Activated T-cell treated with anti-CD3 and anti-CD28 coated beads for 24 hours (primary cell): ENCODE results near the gene UNG.
"Not testable (repeated sequence)": the region's sequence is repeated elsewhere in the genome, so short reads cannot be mapped to it uniquely, and the experiment has no call there.

Experiments
- DNase-seq: peaks from one replicate; pipeline ENCODE4 v3.0.0-alpha.2; 2020; ENCODE audit warnings: low read depth

UNG gene

GRCh38 chr12:109121346-109121880 lies 24.0 kb downstream of the UNG start:
- DNase-seq: no peak

- no peak for DNase-seq
These were observed 27.7 kb downstream of the UNG start for GRCh38 chr12:109124878-109125648.

GRCh38 chr12:109125791-109126190 lies 28.4 kb downstream of the UNG start:
- no peak for DNase-seq

GRCh38 chr12:109126784-109127183 lies 29.4 kb downstream of the UNG start:
- DNase-seq: no peak

- no peak for DNase-seq
These were observed 30.3 kb downstream of the UNG start for GRCh38 chr12:109127533-109128242.

GRCh38 chr12:109130297-109131153 lies 33.1 kb downstream of the UNG start:
- DNase-seq: no peak

GRCh38 chr12:109131154-109132050 lies 34.0 kb downstream of the UNG start:
- no peak for DNase-seq

- DNase-seq: no peak
These were observed 37.0 kb downstream of the UNG start for GRCh38 chr12:109134186-109134917.

GRCh38 chr12:109137055-109137454 lies 39.7 kb downstream of the UNG start:
- no peak for DNase-seq

GRCh38 chr12:109139360-109139759 lies 42.0 kb downstream of the UNG start:
- DNase-seq: no peak

GRCh38 chr12:109139791-109140190 lies 42.4 kb downstream of the UNG start:
- DNase-seq: no peak

- no peak for DNase-seq
These were observed 43.2 kb downstream of the UNG start for GRCh38 chr12:109140560-109140959.

- no peak for DNase-seq
These were observed 46.8 kb downstream of the UNG start for GRCh38 chr12:109144224-109144623.

- DNase-seq: not testable (repeated sequence)
These were observed 49.7 kb downstream of the UNG start for GRCh38 chr12:109147126-109147525.

GRCh38 chr12:109147954-109148353 lies 50.6 kb downstream of the UNG start:
- no peak for DNase-seq

- no peak for DNase-seq
These were observed 52.8 kb downstream of the UNG start for GRCh38 chr12:109150124-109150640.

GRCh38 chr12:109151457-109151856 lies 54.1 kb downstream of the UNG start:
- no peak for DNase-seq

- DNase-seq: no peak
These were observed 56.5 kb downstream of the UNG start for GRCh38 chr12:109153821-109154441.

- peak; percentile 72 for DNase-seq
These were observed 57.3 kb downstream of the UNG start for GRCh38 chr12:109154451-109155438.
